Measurements from ENCODE around the gene CNTN5. TPM values are rescaled to one million over a fixed set of nuclear protein-coding genes. Genes with fewer than 3 reads are reported as not detected.

Gene CNTN5
- total RNA-seq, 4 donors from 2014 or later: not detected

GRCh38 chr11:99424313-99425084, 403.8 kb downstream of the CNTN5 start:
- no peak for ATAC-seq (ENCODE audit: low FRiP score)
- TF ChIP-seq CTCF (IDR thresholded peaks at IDR 0.05): no peak
- no peak for DNase-seq (ENCODE audit: low spot score)

- no peak for DNase-seq (ENCODE audit: low spot score)
- no peak for ATAC-seq (ENCODE audit: low FRiP score)
- no peak for TF ChIP-seq CTCF (IDR thresholded peaks at IDR 0.05)
Measured at GRCh38 chr11:99425596-99425995, 404.8 kb downstream of the CNTN5 start.

- no peak for DNase-seq (ENCODE audit: low spot score)
- ATAC-seq (ENCODE audit: low FRiP score): no peak
- TF ChIP-seq CTCF (IDR thresholded peaks at IDR 0.05): no peak
Measured at GRCh38 chr11:99432677-99433076, 411.9 kb downstream of the CNTN5 start.

- no peak for TF ChIP-seq CTCF (IDR thresholded peaks at IDR 0.05)
- ATAC-seq (ENCODE audit: low FRiP score) (no peak), DNase-seq (ENCODE audit: low spot score) (no peak)
Measured at GRCh38 chr11:99443276-99443675, 422.5 kb downstream of the CNTN5 start.

GRCh38 chr11:99446400-99446799, 425.7 kb downstream of the CNTN5 start:
- ATAC-seq (ENCODE audit: low FRiP score): no peak

GRCh38 chr11:99449345-99449744, 428.6 kb downstream of the CNTN5 start:
- no peak for TF ChIP-seq CTCF (IDR thresholded peaks at IDR 0.05)
- DNase-seq (ENCODE audit: low spot score): no peak
- ATAC-seq (ENCODE audit: low FRiP score): no peak

More at GRCh38 chr11:99446400-99446799, 425.7 kb downstream of the CNTN5 start:
- no peak for DNase-seq (ENCODE audit: low spot score)
- TF ChIP-seq CTCF (IDR thresholded peaks at IDR 0.05): no peak

GRCh38 chr11:99452075-99452474, 431.3 kb downstream of the CNTN5 start:
- DNase-seq (ENCODE audit: low spot score): no peak
- ATAC-seq (ENCODE audit: low FRiP score): no peak
- TF ChIP-seq CTCF (IDR thresholded peaks at IDR 0.05): no peak
